Cardiac muscle cell (in vitro differentiated cells and primary cell): ENCODE measurements around the gene JAKMIP1. TPM values are rescaled to one million over a fixed set of nuclear protein-coding genes. Genes with fewer than 3 reads are reported as not detected.

ENCODE experiments used
- DNase-seq, 2 donors: peaks; one replicate each; pipeline versions ENCODE4 v3.0.0 to v3.0.0-alpha.2; 2010 to 2017; ENCODE audit warnings: low read depth in 1 of 2, low spot score in 1 of 2
- H3K27ac ChIP-seq: fragments of 200-600 bp; sonication (generic); 2 replicates; pipeline ENCODE4 v1.5.1; 2016
- H3K27me3 ChIP-seq: fragments of 200-600 bp; sonication (generic); 2 replicates; pipeline ENCODE4 v1.6.0; 2016; ENCODE audit warnings: control low read depth
- H3K36me3 ChIP-seq: fragments of 200-600 bp; sonication (generic); 2 replicates; pipeline ENCODE4 v1.5.1; 2016; ENCODE audit warnings: control low read depth
- H3K4me1 ChIP-seq: fragments of 200-600 bp; sonication (generic); 2 replicates; pipeline ENCODE4 v1.8.1; 2017; ENCODE audit warnings: low read depth, mild to moderate bottlenecking, mixed run types
- H3K4me3 ChIP-seq: fragments of 200-600 bp; sonication (generic); 2 replicates; pipeline ENCODE4 v1.5.1; 2016; ENCODE audit warnings: mild to moderate bottlenecking
- H3K9me3 ChIP-seq: fragments of 200-600 bp; sonication (generic); 2 replicates; pipeline ENCODE4 v1.5.1; 2017; ENCODE audit warnings: low read depth, mild to moderate bottlenecking, control low read depth
- polyA plus RNA-seq: library from polyadenylated mRNA; unstranded; fragments of >200 nt; fragmentation: Nextera tagmentation; extraction: Ambion mirVana; gene quantifications from 2 replicates; pipeline ENCODE4 v1.2.1, GENCODE V29; 2016
- total RNA-seq: library from RNA; depleted of rRNA; stranded (reverse); fragments of >200 nt; gene quantifications from 2 replicates; pipeline ENCODE4 v1.2.3, GENCODE V29; 2016
- TF ChIP-seq, protein P1 (sequence below): IDR thresholded peaks from 2 replicates; pipeline ENCODE4 v1.5.1; 2012; ENCODE audit warnings: low read depth, mild to moderate bottlenecking, low read length

Gene JAKMIP1
- total and polyA plus RNA-seq, 2 experiments from 2014 or later, result 0.68 to 1.2 TPM

DNA sequence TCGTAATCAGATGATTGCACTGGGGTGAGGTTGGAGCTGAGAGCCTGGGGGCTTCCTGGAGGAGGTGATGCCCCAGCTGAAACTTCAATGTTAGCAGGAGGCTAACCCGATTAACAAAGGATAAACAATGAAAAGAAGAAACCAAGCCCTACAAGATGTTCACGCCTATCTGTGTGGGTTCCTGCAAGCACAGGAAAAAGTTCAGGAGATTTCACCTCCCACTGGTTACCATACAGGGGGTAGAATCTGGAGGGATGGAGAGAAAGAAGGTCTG, 27.5 kb downstream of the JAKMIP1 start:
- Histone ChIP-seq H3K4me3 (no peak overlapping the region), H3K36me3 (no peaks in the 10 kb centered on the region), H3K4me1 (no peaks in the 10 kb centered on the region), H3K27me3 (no peaks in the 10 kb centered on the region), H3K27ac (no peak overlapping the region), H3K9me3 (no peaks in the 10 kb centered on the region)
- no peak for DNase-seq
- TF ChIP-seq, protein P1, sequence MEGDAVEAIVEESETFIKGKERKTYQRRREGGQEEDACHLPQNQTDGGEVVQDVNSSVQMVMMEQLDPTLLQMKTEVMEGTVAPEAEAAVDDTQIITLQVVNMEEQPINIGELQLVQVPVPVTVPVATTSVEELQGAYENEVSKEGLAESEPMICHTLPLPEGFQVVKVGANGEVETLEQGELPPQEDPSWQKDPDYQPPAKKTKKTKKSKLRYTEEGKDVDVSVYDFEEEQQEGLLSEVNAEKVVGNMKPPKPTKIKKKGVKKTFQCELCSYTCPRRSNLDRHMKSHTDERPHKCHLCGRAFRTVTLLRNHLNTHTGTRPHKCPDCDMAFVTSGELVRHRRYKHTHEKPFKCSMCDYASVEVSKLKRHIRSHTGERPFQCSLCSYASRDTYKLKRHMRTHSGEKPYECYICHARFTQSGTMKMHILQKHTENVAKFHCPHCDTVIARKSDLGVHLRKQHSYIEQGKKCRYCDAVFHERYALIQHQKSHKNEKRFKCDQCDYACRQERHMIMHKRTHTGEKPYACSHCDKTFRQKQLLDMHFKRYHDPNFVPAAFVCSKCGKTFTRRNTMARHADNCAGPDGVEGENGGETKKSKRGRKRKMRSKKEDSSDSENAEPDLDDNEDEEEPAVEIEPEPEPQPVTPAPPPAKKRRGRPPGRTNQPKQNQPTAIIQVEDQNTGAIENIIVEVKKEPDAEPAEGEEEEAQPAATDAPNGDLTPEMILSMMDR, result no peak

DNA sequence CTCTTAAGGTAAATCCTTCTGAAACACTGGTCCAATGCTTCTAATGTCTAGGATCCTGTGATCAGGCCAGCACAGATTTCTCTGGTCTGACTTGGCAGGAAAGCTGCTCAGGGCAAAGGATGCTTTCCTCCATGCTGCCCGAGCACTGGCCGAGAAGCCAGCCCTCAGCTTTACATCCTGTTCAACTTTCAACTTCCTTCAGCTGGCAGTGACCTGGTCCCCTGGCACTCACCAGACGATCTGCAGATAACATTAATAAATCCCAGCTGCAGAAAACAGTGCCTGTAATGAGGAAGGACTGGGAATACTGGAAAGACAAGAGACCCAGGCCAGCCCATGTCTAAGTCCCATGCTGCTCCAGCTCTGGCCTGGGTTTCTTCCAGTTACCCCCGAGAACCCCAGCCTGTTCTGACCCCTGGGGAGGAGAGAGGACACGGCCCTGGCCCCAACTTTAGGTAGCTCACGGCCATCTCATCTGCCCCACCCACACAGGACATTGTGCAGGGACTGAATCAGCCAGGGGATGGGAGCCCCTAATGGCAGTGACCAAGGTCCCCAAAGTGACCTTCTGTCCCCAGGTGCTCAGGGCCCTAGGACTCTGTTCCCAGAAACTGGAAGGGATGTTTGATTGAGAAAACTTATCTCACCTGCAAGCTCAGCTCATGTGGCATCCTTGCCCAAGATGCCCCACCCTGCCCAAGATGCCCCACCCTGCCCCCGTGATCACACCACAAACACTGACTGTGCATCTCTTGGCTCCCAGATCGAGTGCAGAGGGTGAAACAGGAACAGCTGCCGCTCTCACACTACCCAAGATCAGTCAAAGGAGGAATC, 28.0 kb downstream of the JAKMIP1 start:
- Histone ChIP-seq H3K4me1 (no peaks in the 10 kb centered on the region), H3K36me3 (no peaks in the 10 kb centered on the region)
- TF ChIP-seq, protein P1, result no peak

DNA sequence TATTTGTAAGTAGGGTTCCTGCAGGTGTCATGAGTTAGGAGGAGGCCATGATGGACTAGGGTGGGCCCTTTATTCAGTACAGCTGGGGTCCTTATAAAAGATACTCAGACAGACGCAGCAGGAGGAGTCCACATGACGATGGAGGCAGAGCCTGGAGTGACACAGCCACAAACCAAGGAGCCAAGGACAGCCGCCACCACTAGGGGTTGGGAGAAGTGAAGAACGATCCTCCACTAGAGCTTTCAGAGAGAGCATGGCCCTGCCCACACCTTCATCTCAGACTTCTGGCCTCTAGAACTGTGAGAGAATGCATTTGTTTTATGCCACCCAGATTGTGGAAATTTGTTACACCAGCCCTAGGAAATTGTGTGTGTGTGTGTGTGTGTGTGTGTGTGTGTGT, 31.1 kb downstream of the JAKMIP1 start:
- Histone ChIP-seq H3K4me3 (no peak overlapping the region), H3K27ac (no peak overlapping the region), H3K36me3 (no peaks in the 10 kb centered on the region), H3K27me3 (no peaks in the 10 kb centered on the region), H3K4me1 (no peaks in the 10 kb centered on the region), H3K9me3 (no peaks in the 10 kb centered on the region)
- no peak for DNase-seq
- TF ChIP-seq, protein P1, result no peak

More for the DNA sequence above, 28.0 kb downstream of the JAKMIP1 start:
- no peaks in the 10 kb centered on the region for H3K27me3 ChIP-seq
- H3K9me3 ChIP-seq, result no peaks in the 10 kb centered on the region
- no peak for DNase-seq
- no peak overlapping the region for H3K27ac ChIP-seq
- H3K4me3 ChIP-seq, result no peak overlapping the region

DNA sequence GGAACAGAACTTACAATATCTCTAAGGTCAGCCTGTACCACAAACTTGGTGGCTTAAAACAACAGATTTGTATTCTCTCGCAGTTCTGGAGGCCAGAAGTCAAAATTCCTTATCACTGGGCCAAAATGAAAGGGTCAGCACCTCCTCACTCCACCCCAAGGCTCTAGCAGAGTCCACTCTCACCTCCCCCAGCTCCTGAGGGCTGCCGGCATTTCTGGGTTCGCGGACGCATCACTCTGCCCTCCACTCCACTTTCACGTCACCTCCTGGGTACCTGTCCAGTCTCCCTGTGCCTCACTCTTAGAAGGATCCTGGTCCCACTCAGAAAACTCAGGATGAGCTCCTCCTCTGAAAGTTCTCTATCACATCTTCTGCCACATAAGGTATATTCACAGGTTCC, 34.6 kb downstream of the JAKMIP1 start:
- TF ChIP-seq, protein P1, result no peak
- Histone ChIP-seq H3K36me3 (no peaks in the 10 kb centered on the region), H3K27me3 (no peaks in the 10 kb centered on the region), H3K4me3 (no peak overlapping the region), H3K4me1 (no peaks in the 10 kb centered on the region), H3K27ac (no peak overlapping the region), H3K9me3 (no peaks in the 10 kb centered on the region)
- no peak for DNase-seq

DNA sequence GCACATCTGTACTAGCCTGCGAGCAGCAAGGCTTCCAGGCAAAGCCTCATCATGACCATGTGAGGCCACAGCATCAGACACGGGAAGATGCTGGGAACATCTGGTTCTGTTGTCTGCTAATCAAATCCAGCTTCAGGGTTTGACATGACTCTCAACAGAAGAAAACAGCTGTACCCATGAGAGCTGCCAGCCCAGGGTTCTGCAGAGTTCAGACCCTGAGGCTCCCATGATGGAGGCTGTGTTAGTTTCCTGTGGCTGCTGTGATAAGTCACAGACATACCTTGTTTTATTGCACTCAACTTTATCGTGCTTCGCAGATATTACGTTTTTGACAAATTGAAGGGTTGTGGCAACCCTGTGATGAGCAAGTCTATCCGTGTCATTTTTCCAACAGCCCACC, 37.5 kb downstream of the JAKMIP1 start:
- no peak for DNase-seq
- Histone ChIP-seq H3K4me1 (no peaks in the 10 kb centered on the region), H3K27me3 (no peaks in the 10 kb centered on the region), H3K9me3 (no peaks in the 10 kb centered on the region), H3K4me3 (no peak overlapping the region), H3K36me3 (no peaks in the 10 kb centered on the region), H3K27ac (no peak overlapping the region)
- TF ChIP-seq, protein P1, result no peak
